OCI-LY3 (cell line): Measurements from ENCODE around the gene GULP1.

Experiments used
- H2AFZ ChIP-seq: fragments of 200-600, 300-600 bp; shearing (Covaris generic); 2 replicates; pipeline ENCODE4 v1.6.0; 2014; ENCODE audit warnings: antibody characterized with exemption, low read depth, low read length
- H3K27ac ChIP-seq: fragments of 200-600, 300-600 bp; sonication (generic); 2 replicates; pipeline ENCODE4 v1.5.1; 2014; ENCODE audit warnings: mild to moderate bottlenecking, low read length, moderate library complexity, mixed read lengths
- H3K27me3 ChIP-seq: fragments of 200-600, 300-600 bp; sonication (generic); 2 replicates; pipeline ENCODE4 v1.6.1; 2014; ENCODE audit warnings: low read depth, low read length, mixed read lengths
- H3K36me3 ChIP-seq: fragments of 200-600, 300-600 bp; sonication (generic); replicated peaks from 2 replicates; pipeline ENCODE3; 2014; ENCODE audit warnings: low read depth, low read length, mixed read lengths
- H3K4me1 ChIP-seq: fragments of 300-600, 200-600 bp; sonication (generic); 2 replicates; pipeline ENCODE4 v1.6.1; 2014; ENCODE audit warnings: low read length, mixed read lengths
- H3K4me2 ChIP-seq: fragments of 200-600, 300-600 bp; sonication (generic); 2 replicates; pipeline ENCODE4 v1.6.1; 2014; ENCODE audit warnings: low read length, mixed read lengths
- H3K4me3 ChIP-seq: fragments of 300-600, 200-600 bp; sonication (generic); 2 replicates; pipeline ENCODE4 v1.5.1; 2014; ENCODE audit warnings: antibody characterized with exemption, mild to moderate bottlenecking, low read length, moderate library complexity
- H3K79me2 ChIP-seq: fragments of 300-600, 200-600 bp; shearing (Covaris generic); 2 replicates; pipeline ENCODE4 v1.6.1; 2014; ENCODE audit warnings: mild to moderate bottlenecking, low read length, mixed read lengths
- H3K9ac ChIP-seq: fragments of 300-600, 200-600 bp; shearing (Covaris generic); 2 replicates; pipeline ENCODE4 v1.6.0; 2014; ENCODE audit warnings: mild to moderate bottlenecking, low read length, moderate library complexity
- H3K9me3 ChIP-seq: fragments of 200-600, 300-600 bp; shearing (Covaris generic); 2 replicates; pipeline ENCODE4 v1.6.1; 2014; ENCODE audit warnings: low read length, mixed read lengths; ENCODE audit not compliant: insufficient read depth
- H4K20me1 ChIP-seq: fragments of 200-600, 300-600 bp; sonication (generic); 2 replicates; pipeline ENCODE4 v1.6.1; 2016; ENCODE audit warnings: low read length, mixed read lengths; ENCODE audit not compliant: insufficient read depth
- EZH2phosphoT487 ChIP-seq: fragments of 200-600 bp; shearing (Covaris generic); IDR thresholded peaks from 2 replicates; pipeline ENCODE4 v1.6.1; 2018; ENCODE audit warnings: antibody characterized with exemption, mixed run types, low read depth
- TF ChIP-seq, protein P1 (sequence below): fragments of 200-600, 300-600 bp; sonication (generic); IDR thresholded peaks from 2 replicates; pipeline ENCODE4 v1.5.1; 2014; ENCODE audit warnings: antibody characterized with exemption, low read length, low read depth

Gene GULP1

GRCh38 chr2:188495969-188496431, 204.3 kb downstream of the GULP1 start:
- Histone ChIP-seq H3K9ac (no peak overlapping the region), H3K9me3 (no peaks in the 10 kb centered on the region), H2AFZ (no peak overlapping the region), H3K27me3 (no peaks in the 10 kb centered on the region), H3K36me3 (no peaks in the 10 kb centered on the region), H3K4me3 (no peak overlapping the region), H4K20me1 (no peaks in the 10 kb centered on the region), H3K79me2 (no peaks in the 10 kb centered on the region), H3K27ac (no peak overlapping the region), H3K4me2 (no peak overlapping the region), H3K4me1 (no peaks in the 10 kb centered on the region)
- no peak for TF ChIP-seq EZH2phosphoT487
- TF ChIP-seq, protein P1, sequence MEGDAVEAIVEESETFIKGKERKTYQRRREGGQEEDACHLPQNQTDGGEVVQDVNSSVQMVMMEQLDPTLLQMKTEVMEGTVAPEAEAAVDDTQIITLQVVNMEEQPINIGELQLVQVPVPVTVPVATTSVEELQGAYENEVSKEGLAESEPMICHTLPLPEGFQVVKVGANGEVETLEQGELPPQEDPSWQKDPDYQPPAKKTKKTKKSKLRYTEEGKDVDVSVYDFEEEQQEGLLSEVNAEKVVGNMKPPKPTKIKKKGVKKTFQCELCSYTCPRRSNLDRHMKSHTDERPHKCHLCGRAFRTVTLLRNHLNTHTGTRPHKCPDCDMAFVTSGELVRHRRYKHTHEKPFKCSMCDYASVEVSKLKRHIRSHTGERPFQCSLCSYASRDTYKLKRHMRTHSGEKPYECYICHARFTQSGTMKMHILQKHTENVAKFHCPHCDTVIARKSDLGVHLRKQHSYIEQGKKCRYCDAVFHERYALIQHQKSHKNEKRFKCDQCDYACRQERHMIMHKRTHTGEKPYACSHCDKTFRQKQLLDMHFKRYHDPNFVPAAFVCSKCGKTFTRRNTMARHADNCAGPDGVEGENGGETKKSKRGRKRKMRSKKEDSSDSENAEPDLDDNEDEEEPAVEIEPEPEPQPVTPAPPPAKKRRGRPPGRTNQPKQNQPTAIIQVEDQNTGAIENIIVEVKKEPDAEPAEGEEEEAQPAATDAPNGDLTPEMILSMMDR = no peak

DNA sequence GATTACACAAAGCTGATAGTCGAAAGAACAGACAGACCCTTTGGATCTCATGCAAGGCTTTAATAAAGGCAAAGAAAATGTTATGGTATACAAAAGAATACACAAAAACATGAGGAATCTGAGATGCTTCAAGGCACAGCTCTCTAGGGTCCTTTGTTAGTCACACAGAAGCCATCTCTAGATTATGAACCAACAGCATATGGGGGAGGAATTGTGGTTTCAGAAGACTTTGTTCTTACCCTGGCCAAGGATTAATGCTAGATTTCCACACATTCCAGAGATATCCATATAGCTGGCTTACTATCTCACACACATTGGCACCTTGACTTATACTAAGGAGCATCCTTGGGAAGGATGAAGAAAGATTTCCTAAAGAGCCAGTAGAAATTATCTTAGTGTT, 206.1 kb downstream of the GULP1 start:
- no peaks in the 10 kb centered on the region for H3K9me3 ChIP-seq
- no peaks in the 10 kb centered on the region for H3K27me3 ChIP-seq
- H3K9ac ChIP-seq = no peak overlapping the region
- no peak overlapping the region for H3K27ac ChIP-seq
- TF ChIP-seq, protein P1 = no peak
- TF ChIP-seq EZH2phosphoT487 = no peak
- no peaks in the 10 kb centered on the region for H3K79me2 ChIP-seq
- no peaks in the 10 kb centered on the region for H3K4me1 ChIP-seq
- H3K36me3 ChIP-seq = no peaks in the 10 kb centered on the region
- H3K4me2 ChIP-seq = no peak overlapping the region
- H2AFZ ChIP-seq = no peak overlapping the region
- H3K4me3 ChIP-seq = no peak overlapping the region
- no peaks in the 10 kb centered on the region for H4K20me1 ChIP-seq

GRCh38 chr2:188503975-188504374, 212.3 kb downstream of the GULP1 start:
- no peaks in the 10 kb centered on the region for H3K27me3 ChIP-seq
- H3K27ac ChIP-seq = no peak overlapping the region
- no peak overlapping the region for H3K4me2 ChIP-seq
- H3K4me3 ChIP-seq = no peak overlapping the region
- TF ChIP-seq, protein P1 = no peak
- no peak for TF ChIP-seq EZH2phosphoT487
- H3K9me3 ChIP-seq = no peaks in the 10 kb centered on the region
- no peaks in the 10 kb centered on the region for H3K79me2 ChIP-seq
- H3K4me1 ChIP-seq = peaks cover 12% of the 10 kb centered on the region
- H2AFZ ChIP-seq = no peak overlapping the region
- H4K20me1 ChIP-seq = no peaks in the 10 kb centered on the region
- H3K36me3 ChIP-seq = no peaks in the 10 kb centered on the region
- H3K9ac ChIP-seq = no peak overlapping the region

- peaks cover 13% of the 10 kb centered on the region for H3K4me1 ChIP-seq
- H3K27ac ChIP-seq = no peak overlapping the region
- TF ChIP-seq EZH2phosphoT487 = no peak
- TF ChIP-seq, protein P1 = no peak
- no peak overlapping the region for H3K4me2 ChIP-seq
- H3K9ac ChIP-seq = no peak overlapping the region
- H3K79me2 ChIP-seq = no peaks in the 10 kb centered on the region
- H3K9me3 ChIP-seq = no peaks in the 10 kb centered on the region
- no peaks in the 10 kb centered on the region for H3K36me3 ChIP-seq
- H4K20me1 ChIP-seq = no peaks in the 10 kb centered on the region
- no peaks in the 10 kb centered on the region for H3K27me3 ChIP-seq
- H2AFZ ChIP-seq = no peak overlapping the region
- no peak overlapping the region for H3K4me3 ChIP-seq
These were observed 215.2 kb downstream of the GULP1 start for GRCh38 chr2:188506843-188507242.
